ENCODE measurements around the gene RIT2.

DNA sequence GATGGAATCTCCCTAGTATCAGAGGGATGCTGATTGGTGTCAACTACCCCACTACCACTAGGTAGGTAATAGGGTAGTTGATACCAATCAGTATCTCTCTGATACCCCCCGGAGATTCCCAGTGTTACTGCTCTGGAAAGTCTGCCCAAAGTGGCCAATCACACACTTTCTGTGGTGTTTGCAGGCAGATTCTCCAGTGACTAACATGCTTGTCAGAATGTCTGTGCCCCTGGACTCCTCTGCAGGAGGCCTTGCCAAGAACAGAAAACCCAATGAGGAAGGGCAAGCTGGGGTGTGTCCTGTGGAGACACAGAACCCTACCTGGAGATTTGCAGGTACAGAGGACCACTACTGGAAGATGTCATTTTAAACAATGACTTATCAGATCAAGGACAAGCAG is 135.1 kb downstream of the RIT2 start:
- TF ChIP-seq, protein P1, sequence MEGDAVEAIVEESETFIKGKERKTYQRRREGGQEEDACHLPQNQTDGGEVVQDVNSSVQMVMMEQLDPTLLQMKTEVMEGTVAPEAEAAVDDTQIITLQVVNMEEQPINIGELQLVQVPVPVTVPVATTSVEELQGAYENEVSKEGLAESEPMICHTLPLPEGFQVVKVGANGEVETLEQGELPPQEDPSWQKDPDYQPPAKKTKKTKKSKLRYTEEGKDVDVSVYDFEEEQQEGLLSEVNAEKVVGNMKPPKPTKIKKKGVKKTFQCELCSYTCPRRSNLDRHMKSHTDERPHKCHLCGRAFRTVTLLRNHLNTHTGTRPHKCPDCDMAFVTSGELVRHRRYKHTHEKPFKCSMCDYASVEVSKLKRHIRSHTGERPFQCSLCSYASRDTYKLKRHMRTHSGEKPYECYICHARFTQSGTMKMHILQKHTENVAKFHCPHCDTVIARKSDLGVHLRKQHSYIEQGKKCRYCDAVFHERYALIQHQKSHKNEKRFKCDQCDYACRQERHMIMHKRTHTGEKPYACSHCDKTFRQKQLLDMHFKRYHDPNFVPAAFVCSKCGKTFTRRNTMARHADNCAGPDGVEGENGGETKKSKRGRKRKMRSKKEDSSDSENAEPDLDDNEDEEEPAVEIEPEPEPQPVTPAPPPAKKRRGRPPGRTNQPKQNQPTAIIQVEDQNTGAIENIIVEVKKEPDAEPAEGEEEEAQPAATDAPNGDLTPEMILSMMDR (IDR thresholded peaks at IDR 0.05; ENCODE audit: low read depth, low read length), result no peak
- TF ChIP-seq EZH2phosphoT487 (IDR thresholded peaks at IDR 0.05; ENCODE audit: low read depth), result no peak

Data from OCI-LY3 (cell line).